Keratinocyte (primary cell): ENCODE results near the gene TWIST1. TPM values are rescaled to one million over a fixed set of nuclear protein-coding genes. Genes with fewer than 3 reads are reported as not detected.

ENCODE experiments used
- DNase-seq: peaks from one replicate; pipeline ENCODE4 v3.0.0-alpha.2; 2011; ENCODE audit warnings: low read depth, missing footprints, low spot score
- FAIRE-seq: peaks from 2 replicates; lab custom pipeline; 2011; peaks lifted over from hg19 to GRCh38; lab: Jason Lieb, UNC
- H2AFZ ChIP-seq: 2 replicates; pipeline ENCODE4 v1.6.0; 2012; ENCODE audit warnings: low read length, control low read depth, inconsistent platforms; ENCODE audit not compliant: control insufficient read depth
- H3K27ac ChIP-seq: 2 replicates; pipeline ENCODE4 v1.5.1; 2011; ENCODE audit warnings: low read length; ENCODE audit not compliant: control insufficient read depth, insufficient read depth
- H3K27me3 ChIP-seq: 3 replicates; pipeline ENCODE4 v1.6.0; 2011; ENCODE audit warnings: low read length; ENCODE audit not compliant: control insufficient read depth, insufficient read depth; ENCODE audit errors: extremely low read depth
- H3K36me3 ChIP-seq, 2 experiments: 2 replicates in 1 of 2; 3 replicates in 1 of 2; pipeline ENCODE4 v1.5.1; 2011; ENCODE audit warnings: low read length in 2 of 2, mild to moderate bottlenecking in 1 of 2; ENCODE audit not compliant: control insufficient read depth in 2 of 2, insufficient read depth in 2 of 2; ENCODE audit errors: extremely low read depth in 1 of 2
- H3K4me1 ChIP-seq: 3 replicates; pipeline ENCODE4 v1.5.1; 2011; ENCODE audit warnings: low read length; ENCODE audit not compliant: control insufficient read depth, insufficient read depth; ENCODE audit errors: extremely low read depth
- H3K4me2 ChIP-seq: 3 replicates; pipeline ENCODE4 v1.6.0; 2011; ENCODE audit warnings: low read depth, low read length; ENCODE audit not compliant: control insufficient read depth, insufficient read depth; ENCODE audit errors: extremely low read depth
- H3K4me3 ChIP-seq, 3 experiments: fragments of 200-600 bp in 1 of 3; sonication (generic) in 1 of 3; 2 replicates in 2 of 3; 3 replicates in 1 of 3; pipeline ENCODE4 v1.5.1; 2011 to 2016; ENCODE audit warnings: low read length in 3 of 3, mild to moderate bottlenecking in 3 of 3, control low read depth in 2 of 3, inconsistent platforms in 1 of 3, low read depth in 1 of 3, mixed read lengths in 1 of 3, mixed run types in 1 of 3, moderate library complexity in 1 of 3; ENCODE audit not compliant: control insufficient read depth in 2 of 3, insufficient read depth in 2 of 3; ENCODE audit errors: extremely low read depth in 1 of 3
- H3K79me2 ChIP-seq: 2 replicates; pipeline ENCODE4 v1.6.0; 2012; ENCODE audit warnings: low read length; ENCODE audit not compliant: control insufficient read depth, insufficient read depth
- H3K9ac ChIP-seq: 3 replicates; pipeline ENCODE4 v1.6.0; 2011; ENCODE audit warnings: low read length; ENCODE audit not compliant: control insufficient read depth, insufficient read depth; ENCODE audit errors: extremely low read depth
- H3K9me1 ChIP-seq: 3 replicates; pipeline ENCODE4 v1.6.0; 2011; ENCODE audit warnings: low read length; ENCODE audit not compliant: control insufficient read depth, insufficient read depth; ENCODE audit errors: extremely low read depth
- H3K9me3 ChIP-seq: 2 replicates; pipeline ENCODE4 v1.5.1; 2012; ENCODE audit warnings: low read depth, low read length; ENCODE audit not compliant: control insufficient read depth
- H4K20me1 ChIP-seq: 3 replicates; pipeline ENCODE4 v1.6.0; 2011; ENCODE audit warnings: low read length; ENCODE audit not compliant: control insufficient read depth, insufficient read depth; ENCODE audit errors: extremely low read depth
- CTCF ChIP-seq, 3 experiments: IDR thresholded peaks in 1 of 3; conservative IDR thresholded peaks in 1 of 3; optimal IDR thresholded peaks in 1 of 3; 2 replicates in 2 of 3; 3 replicates in 1 of 3; pipeline versions ENCODE3 to v1.5.1; 2011; ENCODE audit warnings: low read length in 3 of 3, mild to moderate bottlenecking in 3 of 3, moderate library complexity in 2 of 3, control low read depth in 1 of 3, inconsistent platforms in 1 of 3; ENCODE audit not compliant: insufficient read depth in 2 of 3; ENCODE audit errors: extremely low read depth in 1 of 3
- EZH2 ChIP-seq: IDR thresholded peaks from one replicate; pipeline ENCODE4 v1.6.1; 2012; ENCODE audit warnings: inconsistent platforms, mild to moderate bottlenecking, low read length, moderate library complexity
- dilution Hi-C: fragments of 300-500 bp; cut with MboI; formaldehyde crosslinking; loops from one replicate; pipeline ENCODE4 v1.7.0; 2020; ENCODE audit warnings: low sequenced_read_pairs; ENCODE audit not compliant: extremely low pct_ligation_motif_present
- polyA plus RNA-seq, 5 experiments: library from polyadenylated mRNA; depleted of rRNA in 3 of 5; stranded (reverse) in 3 of 5; stranded (forward) in 1 of 5; unstranded in 1 of 5; fragments of >200 nt; gene quantifications; 1 replicate in 1 of 5; 2 replicates in 3 of 5; 3 replicates in 1 of 5; pipeline versions ENCODE4 v1.2.1 to v1.2.3, GENCODE V29; 2011 to 2012; ENCODE audit warnings: missing spikeins in 2 of 5, low read depth in 1 of 5, low replicate concordance in 1 of 5

Gene TWIST1
- polyA plus RNA-seq, 1 donor (not counting 4 experiments of a cell fraction or from before 2014, with no cell fraction given) = 1.5 TPM

- no peak overlapping the region for H3K4me3 ChIP-seq
- TF ChIP-seq CTCF (optimal IDR thresholded peaks at IDR 0.05 in 1 of 3, IDR thresholded peaks at IDR 0.05 in 1 of 3, conservative IDR thresholded peaks at IDR 0.05 in 1 of 3; ENCODE audit: extremely low read depth in 1 of 3, insufficient read depth in 2 of 3, low read length in 3 of 3) (no peak), EZH2 (no peak)
- no peaks in the 10 kb centered on the region for H3K79me2 ChIP-seq
- no peaks in the 10 kb centered on the region for H3K9me3 ChIP-seq
- DNase-seq (no peak), FAIRE-seq (no peak)
- H4K20me1 ChIP-seq = no peaks in the 10 kb centered on the region
- H3K4me2 ChIP-seq = no peak overlapping the region
- H3K27ac ChIP-seq = no peak overlapping the region
- no peaks in the 10 kb centered on the region for H3K4me1 ChIP-seq
- H3K36me3 ChIP-seq = no peaks in the 10 kb centered on the region
- no peak overlapping the region for H3K9ac ChIP-seq
- no peak overlapping the region for H2AFZ ChIP-seq
- H3K27me3 ChIP-seq = no peaks in the 10 kb centered on the region
- dilution Hi-C loops = no loop called here
- H3K9me1 ChIP-seq = no peaks in the 10 kb centered on the region
Measured at GRCh38 chr7:19094138-19094537, 23.3 kb downstream of the TWIST1 start.

- no peaks in the 10 kb centered on the region for H4K20me1 ChIP-seq
- FAIRE-seq (no peak), DNase-seq (no peak)
- dilution Hi-C loops = no loop called here
- H3K79me2 ChIP-seq = no peaks in the 10 kb centered on the region
- H3K4me3 ChIP-seq = no peak overlapping the region
- TF ChIP-seq EZH2 (no peak), CTCF (optimal IDR thresholded peaks at IDR 0.05 in 1 of 3, IDR thresholded peaks at IDR 0.05 in 1 of 3, conservative IDR thresholded peaks at IDR 0.05 in 1 of 3; ENCODE audit: extremely low read depth in 1 of 3, insufficient read depth in 2 of 3, low read length in 3 of 3) (no peak)
- no peaks in the 10 kb centered on the region for H3K9me3 ChIP-seq
- no peak overlapping the region for H2AFZ ChIP-seq
- H3K4me2 ChIP-seq = no peak overlapping the region
- no peaks in the 10 kb centered on the region for H3K27me3 ChIP-seq
- H3K36me3 ChIP-seq = no peaks in the 10 kb centered on the region
- no peak overlapping the region for H3K9ac ChIP-seq
- no peak overlapping the region for H3K27ac ChIP-seq
- H3K4me1 ChIP-seq = no peaks in the 10 kb centered on the region
- no peaks in the 10 kb centered on the region for H3K9me1 ChIP-seq
Measured at GRCh38 chr7:19091550-19092200, 25.8 kb downstream of the TWIST1 start.
